GM23248 (cell line): ENCODE measurements around the gene SYNPR. TPM values are rescaled to one million over a fixed set of nuclear protein-coding genes. Genes with fewer than 3 reads are reported as not detected.

Experiments used
- DNase-seq: peaks from one replicate; pipeline ENCODE4 v3.0.0-alpha.2; 2015
- H2AFZ ChIP-seq: fragments of 200-600 bp; sonication (generic); 2 replicates; pipeline ENCODE4 v1.6.1; 2016; ENCODE audit warnings: antibody characterized with exemption
- H3F3A ChIP-seq: fragments of 200-600 bp; sonication (generic); 2 replicates; pipeline ENCODE4 v1.6.1; 2016; ENCODE audit warnings: mild to moderate bottlenecking, antibody characterized with exemption, mixed run types; ENCODE audit not compliant: insufficient read depth
- H3K27ac ChIP-seq: fragments of 200-600 bp; sonication (generic); 2 replicates; pipeline ENCODE4 v1.5.1; 2016; ENCODE audit warnings: mild to moderate bottlenecking
- H3K27me3 ChIP-seq: fragments of 200-600 bp; sonication (generic); replicated peaks from 2 replicates; pipeline ENCODE4 v1.6.1; 2016; ENCODE audit warnings: mild to moderate bottlenecking; ENCODE audit not compliant: insufficient read depth
- H3K36me3 ChIP-seq: fragments of 200-600 bp; sonication (generic); 2 replicates; pipeline ENCODE4 v1.6.1; 2016; ENCODE audit warnings: low read depth, mild to moderate bottlenecking
- H3K4me1 ChIP-seq: fragments of 200-600 bp; sonication (generic); 2 replicates; pipeline ENCODE4 v1.6.1; 2016; ENCODE audit warnings: mild to moderate bottlenecking; ENCODE audit not compliant: insufficient read depth
- H3K4me2 ChIP-seq: fragments of 200-600 bp; sonication (generic); one replicate; pipeline ENCODE4 v1.6.1; 2016; ENCODE audit warnings: mild to moderate bottlenecking; ENCODE audit not compliant: unreplicated experiment
- H3K4me3 ChIP-seq: fragments of 200-600 bp; sonication (generic); 2 replicates; pipeline ENCODE4 v1.5.1; 2016; ENCODE audit warnings: mild to moderate bottlenecking
- H3K79me2 ChIP-seq: fragments of 200-600 bp; sonication (generic); 2 replicates; pipeline ENCODE4 v1.6.1; 2016; ENCODE audit warnings: mild to moderate bottlenecking; ENCODE audit not compliant: insufficient read depth
- H3K9ac ChIP-seq: fragments of 200-600 bp; sonication (generic); 2 replicates; pipeline ENCODE4 v1.6.1; 2016; ENCODE audit warnings: mild to moderate bottlenecking
- H3K9me2 ChIP-seq: fragments of 200-600 bp; sonication (generic); 2 replicates; pipeline ENCODE4 v1.6.1; 2016; ENCODE audit warnings: mixed run types, mild to moderate bottlenecking, moderate library complexity; ENCODE audit not compliant: insufficient read depth
- H3K9me3 ChIP-seq: fragments of 200-600 bp; sonication (generic); one replicate; pipeline ENCODE4 v1.6.1; 2017; ENCODE audit warnings: low read depth
- H4K20me1 ChIP-seq: fragments of 200-600 bp; sonication (generic); 2 replicates; pipeline ENCODE4 v1.6.0; 2016; ENCODE audit not compliant: insufficient read depth
- EZH2 ChIP-seq: fragments of 200-600 bp; sonication (generic); IDR thresholded peaks from 2 replicates; pipeline ENCODE4 v1.6.1; 2018; ENCODE audit warnings: antibody characterized with exemption, mild to moderate bottlenecking; ENCODE audit not compliant: insufficient read depth, poor library complexity, severe bottlenecking
- EZH2phosphoT487 ChIP-seq: fragments of 200-600 bp; sonication (generic); IDR thresholded peaks from 2 replicates; pipeline ENCODE4 v1.6.1; 2018; ENCODE audit warnings: antibody characterized with exemption, moderate library complexity, mild to moderate bottlenecking, low read depth; ENCODE audit not compliant: insufficient read depth
- WGBS, 2 experiments: methylation state at CpG; one replicate each; pipeline ENCODE4 v1.1.6; 2015 to 2017; ENCODE audit warnings: low lambda C conversion rate in 2 of 2, low coverage in 1 of 2; ENCODE audit errors: missing lambda C conversion rate in 2 of 2; 5-methylcytosine and 5-hydroxymethylcytosine counted together
- in situ Hi-C: fragments of 300-500 bp; cut with MboI; formaldehyde crosslinking; loops from 2 replicates; pipeline ENCODE4 v1.15.0; 2020
- polyA plus RNA-seq: library from polyadenylated mRNA; unstranded; fragments of >200 nt; fragmentation: Nextera tagmentation; extraction: Ambion mirVana; gene quantifications from 2 replicates; pipeline ENCODE4 v1.2.1, GENCODE V29; 2016
- total RNA-seq: library from RNA; depleted of rRNA; stranded (reverse); fragments of >200 nt; shearing (Covaris generic); gene quantifications from 2 replicates; pipeline ENCODE4 v1.2.3, GENCODE V29; 2014

The SYNPR gene
- total and polyA plus RNA-seq, 2 experiments from 2014 or later, result not detected

DNA sequence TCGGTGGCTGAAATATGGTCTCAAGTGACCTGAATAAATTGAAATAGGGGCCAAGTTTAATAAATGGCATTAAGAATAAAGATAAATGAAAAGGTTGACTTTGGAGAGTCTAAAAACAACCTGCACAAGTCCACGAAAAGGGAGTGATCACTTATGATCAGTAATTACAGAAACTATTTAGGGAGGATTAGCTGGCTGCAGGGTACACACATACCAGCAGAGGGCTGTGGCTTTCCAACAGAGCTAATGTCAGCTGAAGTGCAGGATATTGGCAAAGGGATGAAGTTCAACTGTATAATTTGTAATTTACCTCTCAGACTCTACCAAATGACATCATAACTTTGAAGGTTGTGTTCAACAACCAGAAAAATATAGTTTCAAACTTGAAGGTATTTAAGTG lies 86.8 kb downstream of the SYNPR start:
- Histone ChIP-seq H3K36me3 (no peaks in the 10 kb centered on the region), H2AFZ (no peak overlapping the region), H3K9ac (no peak overlapping the region), H3K27ac (no peak overlapping the region), H3K79me2 (no peaks in the 10 kb centered on the region), H3K9me2 (no peaks in the 10 kb centered on the region), H3K27me3 (peaks cover 4% of the 10 kb centered on the region; the same call in 1 of the 2 replicates), H4K20me1 (no peaks in the 10 kb centered on the region), H3K4me1 (no peaks in the 10 kb centered on the region), H3K4me3 (no peak overlapping the region), H3K9me3 (no peaks in the 10 kb centered on the region), H3F3A (no peaks in the 10 kb centered on the region), H3K4me2 (no peak overlapping the region)
- DNase-seq, result peak; percentile 45
- no peak for TF ChIP-seq EZH2
- TF ChIP-seq EZH2phosphoT487, result 0 out of 2 replicates have a peak, but pooled peaks have one; percentile 30
- in situ Hi-C loops, result loop anchor here (25.0 kb wide), 2 partner anchors 297 to 622 kb away; partner anchors contain the start of gene SNTN
- 96 to 100% methylated on average over 2 of the region's 2 CpGs for WGBS, 2 experiments

DNA sequence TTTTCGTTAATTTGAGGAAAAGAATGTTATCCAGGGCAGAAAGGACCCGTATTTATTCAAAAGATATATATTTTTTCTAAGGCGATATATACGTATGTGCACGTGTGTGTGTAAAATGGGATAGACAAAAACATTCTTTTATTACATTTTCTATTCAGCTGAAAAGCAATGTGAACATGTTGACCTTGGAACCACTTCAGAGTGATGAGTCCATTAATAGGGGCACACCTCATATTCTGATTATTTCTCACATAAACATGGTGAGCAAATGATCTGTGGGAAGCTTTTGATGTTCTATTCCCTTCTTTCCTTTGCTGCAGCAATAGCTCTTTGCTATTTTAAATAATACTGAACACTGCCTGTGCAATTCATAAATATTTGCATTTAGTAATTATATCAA lies 87.6 kb downstream of the SYNPR start:
- in situ Hi-C loops, result loop anchor here (25.0 kb wide), 2 partner anchors 297 to 622 kb away; partner anchors contain the start of gene SNTN
- no peak overlapping the region for H2AFZ ChIP-seq
- TF ChIP-seq EZH2phosphoT487, result no peak
- TF ChIP-seq EZH2, result no peak
- H3K9me3 ChIP-seq, result no peaks in the 10 kb centered on the region
- H3K27ac ChIP-seq, result no peak overlapping the region
- H3K9ac ChIP-seq, result no peak overlapping the region
- H4K20me1 ChIP-seq, result no peaks in the 10 kb centered on the region
- H3K4me1 ChIP-seq, result no peaks in the 10 kb centered on the region
- H3K4me2 ChIP-seq, result no peak overlapping the region
- no peak overlapping the region for H3K4me3 ChIP-seq
- WGBS, 2 experiments, result 55 to 60% methylated on average over 5 of the region's 5 CpGs
- no peaks in the 10 kb centered on the region for H3K36me3 ChIP-seq
- H3K27me3 ChIP-seq, result peaks cover 4% of the 10 kb centered on the region; the same call in 1 of the 2 replicates
- no peaks in the 10 kb centered on the region for H3F3A ChIP-seq
- H3K79me2 ChIP-seq, result no peaks in the 10 kb centered on the region
- DNase-seq, result no peak
- H3K9me2 ChIP-seq, result no peaks in the 10 kb centered on the region

DNA sequence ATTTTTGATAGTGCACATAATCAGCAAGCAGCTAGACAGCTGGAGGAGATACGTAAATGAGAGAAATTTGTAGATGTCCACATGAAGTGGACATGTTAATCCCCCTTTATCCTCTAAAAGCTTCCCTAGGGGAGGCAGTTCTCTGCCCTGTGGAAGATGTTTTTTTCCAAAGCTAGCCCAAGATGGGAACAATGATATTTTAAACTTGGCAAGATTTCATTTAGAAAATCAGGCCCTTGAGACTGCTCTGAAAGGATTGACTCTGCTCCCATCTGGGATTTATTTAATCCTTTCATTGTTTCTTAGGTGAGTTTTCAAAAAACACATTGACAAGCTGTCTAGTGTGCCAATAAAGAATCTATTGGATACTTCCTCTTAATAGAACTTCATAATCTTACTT lies 92.0 kb downstream of the SYNPR start:
- Histone ChIP-seq H3K9me3 (no peaks in the 10 kb centered on the region), H3K79me2 (no peaks in the 10 kb centered on the region), H3K9me2 (no peaks in the 10 kb centered on the region), H2AFZ (no peak overlapping the region), H3F3A (no peaks in the 10 kb centered on the region), H3K27me3 (peaks cover 9% of the 10 kb centered on the region; the same call in 1 of the 2 replicates), H3K27ac (no peak overlapping the region), H3K4me3 (no peak overlapping the region), H3K4me2 (no peak overlapping the region), H3K4me1 (no peaks in the 10 kb centered on the region), H4K20me1 (no peaks in the 10 kb centered on the region), H3K36me3 (no peaks in the 10 kb centered on the region), H3K9ac (no peak overlapping the region)
- TF ChIP-seq EZH2, result no peak
- TF ChIP-seq EZH2phosphoT487, result no peak
- in situ Hi-C loops, result loop anchor here (25.0 kb wide), 2 partner anchors 292 to 617 kb away; partner anchors contain the start of gene SNTN
- 13 to 50% methylated on average over 1 of the region's 1 CpG for WGBS, 2 experiments
- no peak for DNase-seq

DNA sequence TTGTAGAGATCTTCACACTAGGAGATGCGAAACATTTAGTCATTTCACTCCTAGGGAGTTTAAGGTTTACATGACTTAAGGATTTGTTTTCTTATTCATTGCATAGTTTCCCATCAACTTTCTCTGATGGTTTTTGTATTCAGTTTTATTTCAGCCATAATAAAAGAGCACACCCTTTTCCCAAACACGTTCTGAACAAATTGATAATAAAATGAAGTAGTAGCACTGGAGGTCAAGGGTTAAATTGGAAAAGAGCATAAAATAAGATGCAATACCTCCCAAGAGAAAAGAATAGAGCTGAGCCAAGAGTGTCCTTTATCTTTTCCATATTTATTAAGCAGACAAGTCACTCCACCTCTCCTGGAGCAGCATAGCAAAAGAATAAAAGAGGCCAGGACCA lies 104.9 kb downstream of the SYNPR start:
- WGBS, 2 experiments, result 54 to 60% methylated on average over 2 of the region's 2 CpGs
- Histone ChIP-seq H3K4me3 (no peak overlapping the region), H4K20me1 (no peaks in the 10 kb centered on the region), H3K9me2 (no peaks in the 10 kb centered on the region), H3K36me3 (no peaks in the 10 kb centered on the region), H3K27ac (no peak overlapping the region), H3K9me3 (no peaks in the 10 kb centered on the region), H3K79me2 (no peaks in the 10 kb centered on the region), H3F3A (no peaks in the 10 kb centered on the region), H3K4me2 (no peak overlapping the region), H3K9ac (no peak overlapping the region), H3K27me3 (0 out of 2 replicates have a peak, but pooled peaks cover 19% of the 10 kb centered on the region), H3K4me1 (peaks cover 4% of the 10 kb centered on the region; the same call in 1 of the 2 replicates), H2AFZ (no peak overlapping the region)
- no peak for DNase-seq
- in situ Hi-C loops, result no loop called here
- TF ChIP-seq EZH2phosphoT487, result no peak
